Neural cell (in vitro differentiated cells): ENCODE measurements around the gene PDZRN3. TPM values are rescaled to one million over a fixed set of nuclear protein-coding genes. Genes with fewer than 3 reads are reported as not detected.

Experiments used
- H2AFZ ChIP-seq: fragments of 200-600, 300-800 bp; sonication (generic), shearing (Covaris generic); 2 replicates; pipeline ENCODE4 v1.6.0; 2014; ENCODE audit warnings: low read depth, mild to moderate bottlenecking, antibody characterized with exemption, low read length, moderate library complexity
- H3F3A ChIP-seq: fragments of 200-600 bp; shearing (Covaris generic); 2 replicates; pipeline ENCODE4 v1.6.1; 2016; ENCODE audit warnings: mild to moderate bottlenecking, moderate library complexity, mixed read lengths, antibody characterized with exemption, low read length; ENCODE audit not compliant: insufficient read depth, poor library complexity, severe bottlenecking
- H3K27ac ChIP-seq: fragments of 200-600, 300-800 bp; sonication (generic), shearing (Covaris generic); 2 replicates; pipeline ENCODE4 v1.5.1; 2014; ENCODE audit warnings: mild to moderate bottlenecking, low read length, moderate library complexity
- H3K27me3 ChIP-seq: fragments of 300-800, 200-600 bp; sonication (generic), shearing (Covaris generic); 2 replicates; pipeline ENCODE4 v1.6.0; 2014; ENCODE audit warnings: mild to moderate bottlenecking, low read depth, low read length, moderate library complexity; ENCODE audit not compliant: insufficient read depth
- H3K36me3 ChIP-seq: fragments of 300-800, 200-600 bp; sonication (generic), shearing (Covaris generic); 2 replicates; pipeline ENCODE4 v1.5.1; 2014; ENCODE audit warnings: mild to moderate bottlenecking, antibody characterized with exemption, low read length, moderate library complexity; ENCODE audit not compliant: insufficient read depth
- H3K4me2 ChIP-seq: fragments of 300-800, 200-600 bp; sonication (generic), shearing (Covaris generic); 2 replicates; pipeline ENCODE4 v1.6.0; 2014; ENCODE audit warnings: mild to moderate bottlenecking, low read length
- H3K4me3 ChIP-seq: fragments of 300-800, 200-600 bp; sonication (generic), shearing (Covaris generic); 2 replicates; pipeline ENCODE4 v1.5.1; 2014; ENCODE audit warnings: mild to moderate bottlenecking, low read length, moderate library complexity
- H3K79me2 ChIP-seq: fragments of 200-600 bp; shearing (Covaris generic); replicated peaks from 2 replicates; pipeline ENCODE4 v1.6.0; 2014; ENCODE audit warnings: mild to moderate bottlenecking, low read length, moderate library complexity; ENCODE audit not compliant: insufficient read depth
- H3K9ac ChIP-seq: fragments of 300-800, 200-600 bp; sonication (generic), shearing (Covaris generic); 2 replicates; pipeline ENCODE4 v1.6.1; 2016; ENCODE audit warnings: mild to moderate bottlenecking, low read length, mixed read lengths
- H3K9me2 ChIP-seq: fragments of 200-600 bp; shearing (Covaris generic); 2 replicates; pipeline ENCODE4 v1.6.1; 2016; ENCODE audit warnings: mild to moderate bottlenecking, low read length, mixed read lengths; ENCODE audit not compliant: insufficient read depth
- H3K9me3 ChIP-seq: fragments of 200-600, 300-800 bp; sonication (generic), shearing (Covaris generic); 2 replicates; pipeline ENCODE4 v1.6.1; 2016; ENCODE audit warnings: mild to moderate bottlenecking, mixed run types, low read length, moderate library complexity, mixed read lengths
- H4K20me1 ChIP-seq: fragments of 200-600 bp; shearing (Covaris generic); 2 replicates; pipeline ENCODE4 v1.6.1; 2016; ENCODE audit warnings: mild to moderate bottlenecking, mixed run types; ENCODE audit not compliant: insufficient read depth
- CTCF ChIP-seq: fragments of 450-650 bp; IDR thresholded peaks from 2 replicates; pipeline ENCODE4 v1.5.1; 2014; ENCODE audit warnings: antibody characterized with exemption, mild to moderate bottlenecking, moderate library complexity; ENCODE audit not compliant: poor library complexity, severe bottlenecking
- EP300 ChIP-seq: fragments of 450-650 bp; conservative IDR thresholded peaks from 2 replicates; pipeline ENCODE4 v1.6.1; 2014; ENCODE audit warnings: antibody characterized with exemption, mild to moderate bottlenecking, moderate library complexity; ENCODE audit not compliant: poor library complexity, severe bottlenecking
- EZH2 ChIP-seq: fragments of 200-600, 300-800 bp; shearing (Covaris generic), sonication (generic); IDR thresholded peaks from 2 replicates; pipeline ENCODE4 v1.6.1; 2014; ENCODE audit warnings: antibody characterized with exemption, low read length, borderline replicate concordance, mild to moderate bottlenecking; ENCODE audit not compliant: insufficient read depth, poor library complexity, severe bottlenecking
- MXI1 ChIP-seq: fragments of 450-650 bp; conservative IDR thresholded peaks from 2 replicates; pipeline ENCODE4 v1.6.1; 2014; ENCODE audit warnings: antibody characterized with exemption, mild to moderate bottlenecking; ENCODE audit not compliant: poor library complexity, severe bottlenecking
- POLR2AphosphoS5 ChIP-seq: IDR thresholded peaks from 2 replicates; pipeline ENCODE4 v1.6.1; 2012
- RAD21 ChIP-seq: fragments of 450-650 bp; conservative IDR thresholded peaks from 2 replicates; pipeline ENCODE4 v1.6.1; 2014; ENCODE audit warnings: antibody characterized with exemption, mild to moderate bottlenecking, moderate library complexity
- REST ChIP-seq: IDR thresholded peaks from 2 replicates; pipeline ENCODE4 v1.6.1; 2012; ENCODE audit warnings: borderline replicate concordance
- SMC3 ChIP-seq: fragments of 450-650 bp; conservative IDR thresholded peaks from 2 replicates; pipeline ENCODE4 v1.6.1; 2014; ENCODE audit warnings: antibody characterized with exemption, mild to moderate bottlenecking, moderate library complexity; ENCODE audit not compliant: poor library complexity
- TAF1 ChIP-seq: IDR thresholded peaks from 2 replicates; pipeline ENCODE4 v1.6.1; 2012; ENCODE audit warnings: low read depth
- polyA plus RNA-seq: library from polyadenylated mRNA; depleted of rRNA; stranded (reverse); fragments of >200 nt; gene quantifications from 2 replicates; pipeline ENCODE4 v1.2.3, GENCODE V29; 2014

PDZRN3 gene
- polyA plus RNA-seq, 1 donor from 2014 or later = 1.1 TPM

GRCh38 chr3:73499787-73500186 lies 125.0 kb downstream of the PDZRN3 start:
- Histone ChIP-seq H3K27me3 (no peaks in the 10 kb centered on the region), H3K27ac (no peak overlapping the region), H3K36me3 (no peaks in the 10 kb centered on the region), H3K9ac (no peak overlapping the region), H3K9me2 (no peaks in the 10 kb centered on the region), H4K20me1 (no peaks in the 10 kb centered on the region), H3K79me2 (no peaks in the 10 kb centered on the region), H3F3A (no peaks in the 10 kb centered on the region), H2AFZ (no peak overlapping the region), H3K4me2 (no peak overlapping the region), H3K4me3 (no peak overlapping the region), H3K9me3 (no peaks in the 10 kb centered on the region)
- TF ChIP-seq EZH2 (no peak), REST (no peak)

GRCh38 chr3:73498764-73499622 lies 125.7 kb downstream of the PDZRN3 start:
- Histone ChIP-seq H3F3A (no peaks in the 10 kb centered on the region), H3K27ac (no peak overlapping the region), H2AFZ (no peak overlapping the region), H3K27me3 (no peaks in the 10 kb centered on the region), H3K36me3 (no peaks in the 10 kb centered on the region), H3K4me3 (no peak overlapping the region), H3K9me2 (no peaks in the 10 kb centered on the region), H3K4me2 (no peak overlapping the region), H3K9me3 (no peaks in the 10 kb centered on the region), H3K9ac (no peak overlapping the region), H3K79me2 (no peaks in the 10 kb centered on the region), H4K20me1 (no peaks in the 10 kb centered on the region)
- TF ChIP-seq EP300 (no peak), CTCF (no peak), POLR2AphosphoS5 (no peak), SMC3 (no peak), REST (no peak), RAD21 (no peak), MXI1 (no peak), TAF1 (no peak), EZH2 (no peak)
